ENCODE data around the gene ACVR1. TPM values are rescaled to one million over a fixed set of nuclear protein-coding genes. Genes with fewer than 3 reads are reported as not detected.
A peak's percentile ranks its signal among the peaks of the same experiment; 100 is the strongest.

ACVR1 gene
- total and polyA plus RNA-seq, 2 experiments from 2014 or later = 8.9 to 21.5 TPM

DNA sequence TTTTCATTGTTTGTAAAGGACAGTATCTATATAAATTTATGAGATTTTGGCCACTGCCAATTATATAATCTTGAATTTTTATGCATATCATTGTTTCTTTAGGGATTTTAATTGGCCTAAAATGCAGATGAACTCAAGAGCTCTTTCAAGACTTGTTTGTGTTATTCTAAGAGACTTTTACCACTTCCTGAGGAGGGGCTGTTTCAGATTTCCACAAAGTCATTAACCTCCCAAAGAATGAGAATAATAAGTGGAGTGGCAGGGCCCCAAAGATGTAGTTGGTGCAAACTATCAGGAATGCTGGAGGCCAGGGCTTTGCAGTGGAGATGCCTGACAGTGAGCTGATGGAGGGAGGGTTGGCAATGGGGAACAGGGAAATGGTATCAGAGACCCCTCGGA, 15.5 kb upstream of the ACVR1 start:
- H3K9me3 Mint-ChIP-seq = no peaks in the 10 kb centered on the region
- Histone ChIP-seq H3K4me1 (ENCODE audit: insufficient read depth) (peaks cover 63% of the 10 kb centered on the region), H4K20me1 (replicated peaks; ENCODE audit: insufficient read depth) (no peaks in the 10 kb centered on the region), H3K36me3 (ENCODE audit: insufficient read depth) (no peaks in the 10 kb centered on the region), H3K79me2 (replicated peaks; ENCODE audit: insufficient read depth) (no peaks in the 10 kb centered on the region), H3K27me3 (ENCODE audit: insufficient read depth) (no peaks in the 10 kb centered on the region), H3K4me2 (peak overlapping the region; percentile 62), H3K4me3 (peak overlapping the region; percentile 7; the same call in 1 of the 2 replicates), H2AFZ (no peak overlapping the region), H3K9me2 (ENCODE audit: insufficient read depth) (0 out of 2 replicates have a peak, but pooled peaks cover under 1% of the 10 kb centered on the region), H3F3A (replicated peaks; ENCODE audit: low read depth) (no peaks in the 10 kb centered on the region; the same call in 1 of the 2 replicates), H3K27ac (ENCODE audit: low read depth) (peak overlapping the region; percentile 76)
- DNase-seq (ENCODE audit: low spot score) = peak; percentile 25
- H3K4me1 Mint-ChIP-seq = peaks cover 59% of the 10 kb centered on the region
- ATAC-seq = peak; percentile 28; the same call in 1 of the 3 replicates
- no peaks in the 10 kb centered on the region for H3K36me3 Mint-ChIP-seq (ENCODE audit: low read depth)
- TF ChIP-seq, protein P1, sequence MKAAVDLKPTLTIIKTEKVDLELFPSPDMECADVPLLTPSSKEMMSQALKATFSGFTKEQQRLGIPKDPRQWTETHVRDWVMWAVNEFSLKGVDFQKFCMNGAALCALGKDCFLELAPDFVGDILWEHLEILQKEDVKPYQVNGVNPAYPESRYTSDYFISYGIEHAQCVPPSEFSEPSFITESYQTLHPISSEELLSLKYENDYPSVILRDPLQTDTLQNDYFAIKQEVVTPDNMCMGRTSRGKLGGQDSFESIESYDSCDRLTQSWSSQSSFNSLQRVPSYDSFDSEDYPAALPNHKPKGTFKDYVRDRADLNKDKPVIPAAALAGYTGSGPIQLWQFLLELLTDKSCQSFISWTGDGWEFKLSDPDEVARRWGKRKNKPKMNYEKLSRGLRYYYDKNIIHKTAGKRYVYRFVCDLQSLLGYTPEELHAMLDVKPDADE (IDR thresholded peaks at IDR 0.05) = no peak
- TF ChIP-seq ZNF331 (CRISPR knock-in tag; IDR thresholded peaks at IDR 0.05; ENCODE audit: low read depth) (no peak), NANOG (IDR thresholded peaks at IDR 0.05; ENCODE audit: borderline replicate concordance) (no peak; the same call in 1 of the 2 replicates), CREB1 (CRISPR knock-in tag; IDR thresholded peaks at IDR 0.05; ENCODE audit: low read depth) (no peak), JUNB (IDR thresholded peaks at IDR 0.05; ENCODE audit: unreplicated experiment) (no peak), EZH2 (IDR thresholded peaks at IDR 0.05; ENCODE audit: low read depth, unreplicated experiment) (no peak), POLR2AphosphoS5 (IDR thresholded peaks at IDR 0.05; ENCODE audit: low read depth) (no peak), REST (IDR thresholded peaks at IDR 0.05; ENCODE audit: unreplicated experiment) (no peak)
- TF ChIP-seq, protein P2, sequence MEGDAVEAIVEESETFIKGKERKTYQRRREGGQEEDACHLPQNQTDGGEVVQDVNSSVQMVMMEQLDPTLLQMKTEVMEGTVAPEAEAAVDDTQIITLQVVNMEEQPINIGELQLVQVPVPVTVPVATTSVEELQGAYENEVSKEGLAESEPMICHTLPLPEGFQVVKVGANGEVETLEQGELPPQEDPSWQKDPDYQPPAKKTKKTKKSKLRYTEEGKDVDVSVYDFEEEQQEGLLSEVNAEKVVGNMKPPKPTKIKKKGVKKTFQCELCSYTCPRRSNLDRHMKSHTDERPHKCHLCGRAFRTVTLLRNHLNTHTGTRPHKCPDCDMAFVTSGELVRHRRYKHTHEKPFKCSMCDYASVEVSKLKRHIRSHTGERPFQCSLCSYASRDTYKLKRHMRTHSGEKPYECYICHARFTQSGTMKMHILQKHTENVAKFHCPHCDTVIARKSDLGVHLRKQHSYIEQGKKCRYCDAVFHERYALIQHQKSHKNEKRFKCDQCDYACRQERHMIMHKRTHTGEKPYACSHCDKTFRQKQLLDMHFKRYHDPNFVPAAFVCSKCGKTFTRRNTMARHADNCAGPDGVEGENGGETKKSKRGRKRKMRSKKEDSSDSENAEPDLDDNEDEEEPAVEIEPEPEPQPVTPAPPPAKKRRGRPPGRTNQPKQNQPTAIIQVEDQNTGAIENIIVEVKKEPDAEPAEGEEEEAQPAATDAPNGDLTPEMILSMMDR (conservative IDR thresholded peaks at IDR 0.05; ENCODE audit: low read depth in 2 of 2) = no peak
- TF ChIP-seq, protein P3, sequence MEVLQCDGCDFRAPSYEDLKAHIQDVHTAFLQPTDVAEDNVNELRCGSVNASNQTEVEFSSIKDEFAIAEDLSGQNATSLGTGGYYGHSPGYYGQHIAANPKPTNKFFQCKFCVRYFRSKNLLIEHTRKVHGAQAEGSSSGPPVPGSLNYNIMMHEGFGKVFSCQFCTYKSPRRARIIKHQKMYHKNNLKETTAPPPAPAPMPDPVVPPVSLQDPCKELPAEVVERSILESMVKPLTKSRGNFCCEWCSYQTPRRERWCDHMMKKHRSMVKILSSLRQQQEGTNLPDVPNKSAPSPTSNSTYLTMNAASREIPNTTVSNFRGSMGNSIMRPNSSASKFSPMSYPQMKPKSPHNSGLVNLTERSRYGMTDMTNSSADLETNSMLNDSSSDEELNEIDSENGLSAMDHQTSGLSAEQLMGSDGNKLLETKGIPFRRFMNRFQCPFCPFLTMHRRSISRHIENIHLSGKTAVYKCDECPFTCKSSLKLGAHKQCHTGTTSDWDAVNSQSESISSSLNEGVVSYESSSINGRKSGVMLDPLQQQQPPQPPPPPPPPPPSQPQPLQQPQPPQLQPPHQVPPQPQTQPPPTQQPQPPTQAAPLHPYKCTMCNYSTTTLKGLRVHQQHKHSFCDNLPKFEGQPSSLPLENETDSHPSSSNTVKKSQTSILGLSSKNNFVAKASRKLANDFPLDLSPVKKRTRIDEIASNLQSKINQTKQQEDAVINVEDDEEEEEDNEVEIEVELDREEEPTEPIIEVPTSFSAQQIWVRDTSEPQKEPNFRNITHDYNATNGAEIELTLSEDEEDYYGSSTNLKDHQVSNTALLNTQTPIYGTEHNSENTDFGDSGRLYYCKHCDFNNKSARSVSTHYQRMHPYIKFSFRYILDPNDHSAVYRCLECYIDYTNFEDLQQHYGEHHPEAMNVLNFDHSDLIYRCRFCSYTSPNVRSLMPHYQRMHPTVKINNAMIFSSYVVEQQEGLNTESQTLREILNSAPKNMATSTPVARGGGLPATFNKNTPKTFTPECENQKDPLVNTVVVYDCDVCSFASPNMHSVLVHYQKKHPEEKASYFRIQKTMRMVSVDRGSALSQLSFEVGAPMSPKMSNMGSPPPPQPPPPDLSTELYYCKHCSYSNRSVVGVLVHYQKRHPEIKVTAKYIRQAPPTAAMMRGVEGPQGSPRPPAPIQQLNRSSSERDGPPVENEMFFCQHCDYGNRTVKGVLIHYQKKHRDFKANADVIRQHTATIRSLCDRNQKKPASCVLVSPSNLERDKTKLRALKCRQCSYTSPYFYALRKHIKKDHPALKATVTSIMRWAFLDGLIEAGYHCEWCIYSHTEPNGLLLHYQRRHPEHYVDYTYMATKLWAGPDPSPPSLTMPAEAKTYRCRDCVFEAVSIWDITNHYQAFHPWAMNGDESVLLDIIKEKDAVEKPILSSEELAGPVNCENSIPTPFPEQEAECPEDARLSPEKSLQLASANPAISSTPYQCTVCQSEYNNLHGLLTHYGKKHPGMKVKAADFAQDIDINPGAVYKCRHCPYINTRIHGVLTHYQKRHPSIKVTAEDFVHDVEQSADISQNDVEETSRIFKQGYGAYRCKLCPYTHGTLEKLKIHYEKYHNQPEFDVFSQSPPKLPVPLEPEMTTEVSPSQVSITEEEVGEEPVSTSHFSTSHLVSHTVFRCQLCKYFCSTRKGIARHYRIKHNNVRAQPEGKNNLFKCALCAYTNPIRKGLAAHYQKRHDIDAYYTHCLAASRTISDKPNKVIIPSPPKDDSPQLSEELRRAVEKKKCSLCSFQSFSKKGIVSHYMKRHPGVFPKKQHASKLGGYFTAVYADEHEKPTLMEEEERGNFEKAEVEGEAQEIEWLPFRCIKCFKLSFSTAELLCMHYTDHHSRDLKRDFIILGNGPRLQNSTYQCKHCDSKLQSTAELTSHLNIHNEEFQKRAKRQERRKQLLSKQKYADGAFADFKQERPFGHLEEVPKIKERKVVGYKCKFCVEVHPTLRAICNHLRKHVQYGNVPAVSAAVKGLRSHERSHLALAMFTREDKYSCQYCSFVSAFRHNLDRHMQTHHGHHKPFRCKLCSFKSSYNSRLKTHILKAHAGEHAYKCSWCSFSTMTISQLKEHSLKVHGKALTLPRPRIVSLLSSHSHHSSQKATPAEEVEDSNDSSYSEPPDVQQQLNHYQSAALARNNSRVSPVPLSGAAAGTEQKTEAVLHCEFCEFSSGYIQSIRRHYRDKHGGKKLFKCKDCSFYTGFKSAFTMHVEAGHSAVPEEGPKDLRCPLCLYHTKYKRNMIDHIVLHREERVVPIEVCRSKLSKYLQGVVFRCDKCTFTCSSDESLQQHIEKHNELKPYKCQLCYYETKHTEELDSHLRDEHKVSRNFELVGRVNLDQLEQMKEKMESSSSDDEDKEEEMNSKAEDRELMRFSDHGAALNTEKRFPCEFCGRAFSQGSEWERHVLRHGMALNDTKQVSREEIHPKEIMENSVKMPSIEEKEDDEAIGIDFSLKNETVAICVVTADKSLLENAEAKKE (CRISPR knock-in tag; IDR thresholded peaks at IDR 0.05) = no peak
- peak overlapping the region; percentile 51; the same call in 1 of the 3 replicates for H3K4me3 Mint-ChIP-seq
- H3K27me3 Mint-ChIP-seq (ENCODE audit: insufficient read depth, low read depth, poor library complexity) = peaks cover 8% of the 10 kb centered on the region
- peak overlapping the region; percentile 96 for H3K27ac Mint-ChIP-seq

All from GM23338 (cell line).